D721Med (cell line): ENCODE data around the gene RYR1.

Experiments
- DNase-seq: peaks from one replicate; pipeline ENCODE4 v3.0.0; 2011; ENCODE audit warnings: low spot score; ENCODE audit not compliant: insufficient read length
- FAIRE-seq: peaks from 2 replicates; lab custom pipeline; 2011; peaks lifted over from hg19 to GRCh38; lab: Jason Lieb, UNC
- TF ChIP-seq, protein P1 (sequence below): IDR thresholded peaks from 2 replicates; pipeline ENCODE4 v1.5.1; 2012; ENCODE audit warnings: mild to moderate bottlenecking, control low read depth; ENCODE audit not compliant: insufficient read depth; ENCODE audit errors: missing control alignments

Gene RYR1

GRCh38 chr19:38392707-38393308 is 40.7 kb upstream of the RYR1 start:
- TF ChIP-seq, protein P1, sequence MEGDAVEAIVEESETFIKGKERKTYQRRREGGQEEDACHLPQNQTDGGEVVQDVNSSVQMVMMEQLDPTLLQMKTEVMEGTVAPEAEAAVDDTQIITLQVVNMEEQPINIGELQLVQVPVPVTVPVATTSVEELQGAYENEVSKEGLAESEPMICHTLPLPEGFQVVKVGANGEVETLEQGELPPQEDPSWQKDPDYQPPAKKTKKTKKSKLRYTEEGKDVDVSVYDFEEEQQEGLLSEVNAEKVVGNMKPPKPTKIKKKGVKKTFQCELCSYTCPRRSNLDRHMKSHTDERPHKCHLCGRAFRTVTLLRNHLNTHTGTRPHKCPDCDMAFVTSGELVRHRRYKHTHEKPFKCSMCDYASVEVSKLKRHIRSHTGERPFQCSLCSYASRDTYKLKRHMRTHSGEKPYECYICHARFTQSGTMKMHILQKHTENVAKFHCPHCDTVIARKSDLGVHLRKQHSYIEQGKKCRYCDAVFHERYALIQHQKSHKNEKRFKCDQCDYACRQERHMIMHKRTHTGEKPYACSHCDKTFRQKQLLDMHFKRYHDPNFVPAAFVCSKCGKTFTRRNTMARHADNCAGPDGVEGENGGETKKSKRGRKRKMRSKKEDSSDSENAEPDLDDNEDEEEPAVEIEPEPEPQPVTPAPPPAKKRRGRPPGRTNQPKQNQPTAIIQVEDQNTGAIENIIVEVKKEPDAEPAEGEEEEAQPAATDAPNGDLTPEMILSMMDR = no peak
- DNase-seq (no peak), FAIRE-seq (no peak)

GRCh38 chr19:38394488-38394887 is 39.0 kb upstream of the RYR1 start:
- DNase-seq = no peak
- FAIRE-seq = no peak
- TF ChIP-seq, protein P1 = no peak

- TF ChIP-seq, protein P1 = no peak
- no peak for DNase-seq
Observed at GRCh38 chr19:38395381-38396114, 37.9 kb upstream of the RYR1 start.

DNA sequence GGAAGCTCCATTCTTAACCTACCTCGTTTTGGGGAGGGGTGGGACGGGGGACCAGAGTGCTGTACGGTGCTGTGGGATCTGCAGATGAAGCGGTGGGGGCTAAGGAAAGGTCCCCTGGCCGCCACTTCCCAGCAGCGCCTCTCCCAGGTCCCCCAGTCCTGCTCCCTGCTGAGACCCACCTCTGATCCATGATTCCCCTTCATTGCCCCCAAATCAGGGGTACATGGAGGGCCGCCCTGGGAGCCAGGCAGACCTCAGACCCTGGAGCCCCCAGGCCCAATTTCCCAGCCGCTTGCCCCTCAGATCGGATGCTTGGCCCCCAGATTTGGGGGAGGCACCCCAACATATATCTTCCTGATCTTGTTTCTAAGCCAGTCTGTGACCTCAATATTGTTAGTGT is 34.4 kb upstream of the RYR1 start:
- DNase-seq (no peak), FAIRE-seq (no peak)
- TF ChIP-seq, protein P1 = no peak

More at GRCh38 chr19:38395381-38396114, 37.9 kb upstream of the RYR1 start:
- FAIRE-seq = no peak

- no peak for FAIRE-seq
- TF ChIP-seq, protein P1 = no peak
- no peak for DNase-seq
Observed at GRCh38 chr19:38399537-38399936, 34.0 kb upstream of the RYR1 start.

- DNase-seq = no peak
- TF ChIP-seq, protein P1 = no peak
- FAIRE-seq = no peak
Observed at GRCh38 chr19:38400361-38400760, 33.1 kb upstream of the RYR1 start.

DNA sequence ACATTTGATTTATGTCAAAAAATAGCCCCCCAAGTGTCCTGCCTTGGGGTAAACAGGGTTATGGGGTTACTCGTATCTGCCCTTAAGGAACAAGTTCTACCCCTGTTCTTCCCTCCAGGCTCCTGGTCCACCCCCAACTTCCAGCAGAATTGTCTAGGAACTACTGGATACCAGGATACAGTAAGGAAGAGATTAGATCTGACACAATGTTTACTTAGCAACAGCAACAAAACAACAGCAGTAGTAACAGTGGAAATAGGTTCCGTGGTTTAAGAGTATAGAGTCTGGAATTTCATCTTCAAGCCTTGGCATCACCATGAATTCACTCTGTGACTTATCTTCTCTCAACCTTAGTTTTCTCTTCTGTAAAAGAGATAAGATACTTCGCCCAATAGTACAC is 32.3 kb upstream of the RYR1 start:
- TF ChIP-seq, protein P1 = no peak
- FAIRE-seq (no peak), DNase-seq (no peak)
